CD4-positive, alpha-beta T cell (primary cell): ENCODE data around the gene TRPM5. TPM values are rescaled to one million over a fixed set of nuclear protein-coding genes. Genes with fewer than 3 reads are reported as not detected.

ENCODE experiments used
- ATAC-seq: fragments of 200-7000 bp; cut with Tn5 transposase; one replicate; pipeline ENCODE4 v1.10.0; 2022; ENCODE audit warnings: mild to moderate bottlenecking; ENCODE audit not compliant: poor library complexity
- CTCF ChIA-PET: fragments of 350-600 bp; sonication (Branson Sonifier 250); formaldehyde crosslinking; loops from one replicate; lab custom pipeline; 2021; ENCODE audit warnings: antibody characterized with exemption, inconsistent platforms; lab: Charles Lee
- POLR2A ChIA-PET: fragments of 350-600 bp; sonication (Branson Sonifier 250); formaldehyde crosslinking; loops from one replicate; lab custom pipeline; 2021; ENCODE audit warnings: antibody characterized with exemption, inconsistent platforms; lab: Charles Lee
- DNase-seq, 14 experiments: peaks; one replicate each; pipeline ENCODE4 v3.0.0-alpha.2; 2013 to 2020; ENCODE audit warnings: mixed read lengths in 2 of 14
- H3K27ac ChIP-seq, 2 donors: one replicate each; pipeline versions ENCODE4 v1.5.1 to v1.7.0; 2013; ENCODE audit warnings: low read length in 2 of 2, low read depth in 1 of 2, mild to moderate bottlenecking in 1 of 2
- H3K27me3 ChIP-seq, 2 experiments: 1 replicate in 1 of 2; 2 replicates in 1 of 2; pipeline versions ENCODE4 v1.6.1 to v1.7.0; 2013; ENCODE audit warnings: low read length in 2 of 2, control low read depth in 1 of 2, mild to moderate bottlenecking in 1 of 2, moderate library complexity in 1 of 2; ENCODE audit not compliant: insufficient read depth in 2 of 2, control insufficient read depth in 1 of 2
- H3K36me3 ChIP-seq: one replicate; pipeline ENCODE4 v1.6.1; 2013; ENCODE audit warnings: low read length, control low read depth; ENCODE audit not compliant: insufficient read depth
- H3K4me1 ChIP-seq: one replicate; pipeline ENCODE4 v1.6.1; 2013; ENCODE audit warnings: low read length, control low read depth; ENCODE audit not compliant: insufficient read depth
- H3K4me3 ChIP-seq: one replicate; pipeline ENCODE4 v1.5.1; 2013; ENCODE audit warnings: mild to moderate bottlenecking, low read length, moderate library complexity
- H3K9me3 ChIP-seq, 2 experiments: 1 replicate in 1 of 2; 2 replicates in 1 of 2; pipeline versions ENCODE4 v1.6.1 to v1.7.0; 2013; ENCODE audit warnings: low read length in 2 of 2, mild to moderate bottlenecking in 2 of 2, control low read depth in 1 of 2, moderate library complexity in 1 of 2; ENCODE audit not compliant: control insufficient read depth in 1 of 2, insufficient read depth in 1 of 2
- H3K27ac Mint-ChIP-seq: one replicate; pipeline ENCODE4 v1.8.0; 2020; ENCODE audit warnings: mixed read lengths
- H3K27me3 Mint-ChIP-seq: one replicate; pipeline ENCODE4 v1.8.0; 2021; ENCODE audit warnings: mixed read lengths
- H3K36me3 Mint-ChIP-seq: one replicate; pipeline ENCODE4 v1.8.0; 2021; ENCODE audit warnings: low read depth, mixed read lengths
- H3K4me1 Mint-ChIP-seq: one replicate; pipeline ENCODE4 v1.8.0; 2021; ENCODE audit warnings: low read depth, mixed read lengths
- H3K4me3 Mint-ChIP-seq: one replicate; pipeline ENCODE4 v1.8.0; 2020; ENCODE audit warnings: mild to moderate bottlenecking, mixed read lengths
- H3K9me3 Mint-ChIP-seq: one replicate; pipeline ENCODE4 v1.8.0; 2020; ENCODE audit warnings: mixed read lengths
- CTCF ChIP-seq: fragments of 200-600 bp; IDR thresholded peaks from one replicate; pipeline ENCODE4 v1.8.0; 2022; ENCODE audit warnings: antibody characterized with exemption, mild to moderate bottlenecking
- intact Hi-C, 2 experiments: fragments of 100-400 bp; cut with DNase I in 1 of 2; cut with micrococcal nuclease in 1 of 2; formaldehyde crosslinking; loops; one replicate each; pipeline versions ENCODE4 v1.15.1 to v1.9.0; 2023 to 2025; cut with DNase I, micrococcal nuclease
- polyA plus RNA-seq, 2 donors: library from polyadenylated mRNA; unstranded; fragments of 120-200 nt; gene quantifications; one replicate each; pipeline ENCODE4 v1.2.1, GENCODE V29; 2013
- total RNA-seq, 174 experiments: library from RNA in 2 of 174; stranded (reverse) in 2 of 174; gene quantifications; one replicate each; pipeline ENCODE4 v1.2.3 and lab custom pipeline; 2021 to 2026

The TRPM5 gene
- total RNA-seq (1 to 10 TPM in 1 of 2 experiments, under 1 TPM in 1; 0.91 to 1.3 TPM), total RNA-seq (lab: John Stamatoyannopoulos, UW) (0 to 4.6 (median 0.85) reads per million in 172 experiments)
- polyA plus RNA-seq (2013, experiment 1 of 2) = 0.06 TPM
- polyA plus RNA-seq (2013, experiment 2 of 2) = 0.05 TPM

- Mint-ChIP-seq H3K4me1 (peaks cover 50% of the 10 kb centered on the region), H3K27me3 (no peaks in the 10 kb centered on the region), H3K36me3 (peaks cover 3% of the 10 kb centered on the region), H3K27ac (peak within 1 kb of the TSS; percentile 86), H3K9me3 (no peaks in the 10 kb centered on the region), H3K4me3 (peak within 1 kb of the TSS; percentile 96)
- ChIA-PET POLR2A (interaction anchor here (1.3 to 5.3 kb wide), 3 partner anchors 22 to 441 kb away, joined by 3 to 36 read pairs (median 6); partner anchors contain the start of genes CDKN1C and TSSC4), CTCF (interaction anchor here (0.7 to 3.4 kb wide), 4 partner anchors 23 to 449 kb away, joined by 3 to 19 read pairs (median 3); no protein-coding TSS in a partner anchor)
- ATAC-seq (peak; percentile 58), DNase-seq (peak; percentile 64 to 87 (median 75))
- Histone ChIP-seq H3K27ac (no peak within 1 kb of the TSS), H3K9me3 (peaks cover 0 to 5% of the 10 kb centered on the region in 2 experiments), H3K4me3 (peak within 1 kb of the TSS; percentile 75), H3K27me3 (no peaks in the 10 kb centered on the region), H3K4me1 (peaks cover 64% of the 10 kb centered on the region), H3K36me3 (no peaks in the 10 kb centered on the region)
- TF ChIP-seq CTCF = no peak
- intact Hi-C loops = loop anchor here in 1 of 2 experiments (2.0 to 10.0 kb wide), 3 partner anchors 69 to 611 kb away; partner anchors contain the start of genes CARS1 and CDKN1C
Observed at GRCh38 chr11:2443881-2444820, at the start of gene TRPM5. TRPM5 (minus strand) TSS chr11:2444514; CDS start chr11:2423036, 21,478 bp downstream.

GRCh38 chr11:2489083-2489482 is 44.8 kb upstream of the TRPM5 start:
- CTCF ChIA-PET = no interaction called here
- H3K27ac ChIP-seq = no peak overlapping the region
- H3K36me3 ChIP-seq = peaks cover 13% of the 10 kb centered on the region
- intact Hi-C loops = no loop called here
- DNase-seq (no peak), ATAC-seq (no peak)
- TF ChIP-seq CTCF = no peak
- no peak overlapping the region for H3K4me3 ChIP-seq
- Mint-ChIP-seq H3K4me1 (no peaks in the 10 kb centered on the region), H3K27ac (no peak overlapping the region), H3K36me3 (peaks cover 94% of the 10 kb centered on the region), H3K27me3 (no peaks in the 10 kb centered on the region), H3K4me3 (no peak overlapping the region), H3K9me3 (peaks cover 28% of the 10 kb centered on the region)
- peaks cover 28 to 32% of the 10 kb centered on the region in 2 experiments for H3K9me3 ChIP-seq
- H3K4me1 ChIP-seq = no peaks in the 10 kb centered on the region
- POLR2A ChIA-PET = no interaction called here
- no peaks in the 10 kb centered on the region for H3K27me3 ChIP-seq

- H3K27me3 Mint-ChIP-seq = no peaks in the 10 kb centered on the region
- H3K4me1 Mint-ChIP-seq = peaks cover 6% of the 10 kb centered on the region
- no peak for DNase-seq
- H3K9me3 Mint-ChIP-seq = peaks cover 28% of the 10 kb centered on the region
- no peak overlapping the region for H3K4me3 Mint-ChIP-seq
- intact Hi-C loops = no loop called here
- Histone ChIP-seq H3K27ac (no peak overlapping the region), H3K9me3 (peaks cover 28 to 32% of the 10 kb centered on the region in 2 experiments), H3K27me3 (no peaks in the 10 kb centered on the region), H3K36me3 (peaks cover 13% of the 10 kb centered on the region), H3K4me1 (no peaks in the 10 kb centered on the region), H3K4me3 (no peak overlapping the region)
- POLR2A ChIA-PET = no interaction called here
- H3K36me3 Mint-ChIP-seq = peaks cover 92% of the 10 kb centered on the region
- TF ChIP-seq CTCF = no peak
- ATAC-seq = no peak
- no peak overlapping the region for H3K27ac Mint-ChIP-seq
- CTCF ChIA-PET = no interaction called here
Observed at GRCh38 chr11:2488004-2488403, 43.7 kb upstream of the TRPM5 start.
